HFF-Myc (cell line): Measurements from ENCODE around the gene DDX24.

ENCODE experiments used
- DNase-seq: peaks from one replicate; pipeline ENCODE4 v3.0.0-alpha.2; 2011; ENCODE audit warnings: low read depth; ENCODE audit errors: extremely low read depth
- H3K4me3 ChIP-seq: replicated peaks from 2 replicates; pipeline ENCODE4 v1.5.1; 2011; ENCODE audit warnings: low read depth, mild to moderate bottlenecking, control low read depth, low read length
- CTCF ChIP-seq: IDR thresholded peaks from 2 replicates; pipeline ENCODE4 v1.5.1; 2012; ENCODE audit warnings: mild to moderate bottlenecking, low read depth, low read length, control low read depth; ENCODE audit errors: missing control alignments

DDX24 gene

GRCh38 chr14:94029671-94030203 lies 51.3 kb downstream of the DDX24 start:
- no peak for TF ChIP-seq CTCF
- DNase-seq: no peak

GRCh38 chr14:94029265-94029664 lies 51.7 kb downstream of the DDX24 start:
- no peak overlapping the region for H3K4me3 ChIP-seq
- no peak for TF ChIP-seq CTCF
- DNase-seq: no peak

More at GRCh38 chr14:94029671-94030203, 51.3 kb downstream of the DDX24 start:
- no peak overlapping the region for H3K4me3 ChIP-seq

DNA sequence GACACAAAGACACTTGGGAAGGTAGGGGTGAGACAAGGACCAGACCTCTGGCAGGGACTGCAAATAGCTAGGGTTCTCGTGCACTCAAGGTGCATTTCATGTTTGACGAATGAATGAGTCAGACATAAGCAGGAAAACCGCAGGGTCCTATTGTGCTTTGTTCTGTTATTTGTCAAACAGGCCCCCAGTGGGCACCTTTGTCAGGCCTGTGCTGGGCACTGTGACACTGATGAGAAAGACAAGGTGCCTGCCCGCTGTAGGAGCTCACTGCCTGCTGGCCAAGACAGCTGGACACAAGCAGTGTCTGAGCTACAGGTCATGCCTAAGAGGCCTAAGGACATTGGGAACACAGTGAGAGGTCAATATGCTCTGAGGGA lies 52.6 kb downstream of the DDX24 start:
- no peak for DNase-seq
- TF ChIP-seq CTCF: no peak
- H3K4me3 ChIP-seq: no peak overlapping the region

DNA sequence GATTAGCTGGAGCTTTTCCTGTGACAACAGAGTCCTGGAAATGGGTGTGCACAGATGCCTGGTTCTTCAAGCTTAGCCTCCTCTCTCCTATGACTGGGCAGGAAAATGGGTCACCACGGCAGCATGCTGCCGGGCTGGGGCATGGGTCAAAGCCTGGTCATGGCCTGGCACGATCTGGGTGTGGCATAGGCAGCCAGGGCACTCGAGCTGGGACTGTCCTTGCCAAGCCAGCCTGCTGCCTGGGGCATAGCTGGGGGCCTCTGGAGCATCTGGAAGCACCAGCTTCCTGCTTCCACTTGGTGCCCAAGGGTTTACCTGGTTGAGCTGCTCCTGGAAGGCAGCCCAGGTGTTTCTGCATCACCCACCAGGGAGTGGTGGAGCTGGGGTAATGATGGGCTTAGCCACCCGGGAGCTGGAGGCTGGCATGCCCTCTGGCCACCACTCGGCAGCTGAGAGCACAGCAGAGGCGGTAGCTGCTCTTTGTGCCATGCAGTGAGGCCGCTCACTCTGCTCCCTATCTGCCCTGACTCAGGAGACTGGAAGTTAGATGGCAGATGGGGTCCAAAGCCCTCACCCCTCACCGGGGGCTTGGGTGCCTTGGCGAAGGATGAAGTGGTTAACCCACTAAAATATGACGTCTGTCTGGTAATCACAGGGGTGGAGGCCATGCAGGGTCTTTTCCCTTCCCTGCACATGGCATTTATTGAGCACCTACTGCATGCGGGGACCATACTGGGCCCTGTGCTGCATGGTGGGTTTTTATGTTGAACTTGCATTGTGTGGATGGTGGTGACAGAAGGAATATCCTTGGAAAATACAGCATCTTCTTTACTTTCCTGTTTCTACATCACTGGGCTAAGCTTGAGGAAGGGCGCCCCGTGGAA lies 53.2 kb downstream of the DDX24 start:
- no peak for TF ChIP-seq CTCF
- no peak for DNase-seq
- H3K4me3 ChIP-seq: no peak overlapping the region

- TF ChIP-seq CTCF: no peak
- no peak for DNase-seq
- peak overlapping the region; percentile 49 for H3K4me3 ChIP-seq
Observed at GRCh38 chr14:94026889-94027469, 54.0 kb downstream of the DDX24 start.

DNA sequence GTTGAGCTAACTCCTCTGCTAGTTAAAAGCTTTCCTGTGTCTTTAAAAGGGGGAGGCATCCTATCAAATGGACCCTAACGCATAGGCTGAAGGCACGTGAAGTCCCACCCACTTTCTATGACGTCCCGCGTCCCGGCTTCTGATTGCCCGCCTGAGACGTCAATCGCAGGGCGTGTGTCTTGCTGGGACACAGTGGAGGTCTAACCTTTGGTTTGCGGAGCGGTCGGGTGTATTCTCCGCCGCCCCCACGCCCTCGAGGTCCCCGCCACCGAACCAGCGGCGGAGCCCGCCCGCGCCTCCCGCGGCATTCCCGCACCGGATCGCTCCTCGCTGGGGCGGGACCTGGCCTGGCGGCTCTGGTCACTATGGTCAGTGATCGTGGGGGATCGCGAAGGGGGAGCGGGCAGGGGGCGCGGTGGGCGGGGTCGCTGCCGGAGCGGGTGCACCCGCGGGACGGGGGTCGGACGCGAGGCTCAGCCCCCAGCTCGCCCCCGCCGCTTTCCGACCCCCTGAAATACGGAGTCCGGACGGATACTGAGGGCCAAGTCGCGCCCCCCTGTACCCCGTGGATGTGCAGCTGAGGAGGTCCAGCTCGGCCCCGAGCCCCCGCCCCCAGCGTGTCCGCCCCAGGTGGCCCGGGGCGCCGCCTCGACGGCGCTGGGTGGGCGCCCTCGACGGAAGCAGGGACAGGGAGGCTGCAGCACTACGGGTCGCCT lies 54.7 kb downstream of the DDX24 start, which contains the start of gene OTUB2:
Gene OTUB2 (plus strand): TSS at position 168 of the 716 bp plus-strand sequence. CDS start 198 bp downstream, at position 366.
- no peak for TF ChIP-seq CTCF
- peak; percentile 95 for DNase-seq
- H3K4me3 ChIP-seq: peak within 1 kb of the TSS; percentile 49
